GM12878 (cell line): ENCODE measurements around the gene MMP13. TPM values are rescaled to one million over a fixed set of nuclear protein-coding genes. Genes with fewer than 3 reads are reported as not detected.
A peak's percentile ranks its signal among the peaks of the same experiment; 100 is the strongest.

Experiments
- ATAC-seq: fragments of 200-7000 bp; cut with Tn5 transposase; 3 replicates; pipeline ENCODE4 v1.9.1; 2020; ENCODE audit warnings: mild to moderate bottlenecking, moderate library complexity
- BruUV-seq: library from RNA; stranded (reverse); fragments of 400-500 nt; replicated peaks from 2 replicates; lab custom pipeline; 2021; lab: Mats Ljungman, UMichigan
- CTCF ChIA-PET: fragments of 300-600 bp; sonication (Branson Sonifier 250); formaldehyde crosslinking; extraction: SDS; loops from one replicate; lab custom pipeline; 2021; ENCODE audit warnings: inconsistent platforms; lab: Yijun Ruan, JAX
- POLR2A ChIA-PET: fragments of 350-600 bp; formaldehyde crosslinking; extraction: SDS; loops from one replicate; lab custom pipeline; 2021; ENCODE audit warnings: inconsistent platforms; lab: Charles Lee
- RAD21 ChIA-PET: fragments of 300-600 bp; sonication (Branson Sonifier 250); formaldehyde crosslinking; loops from one replicate; lab custom pipeline; 2023; ENCODE audit warnings: antibody characterized with exemption; ENCODE audit not compliant: unreplicated experiment; lab: Charles Lee
- SMC1A ChIA-PET: fragments of 300-600 bp; sonication (Branson Sonifier 250); formaldehyde crosslinking; loops from one replicate; lab custom pipeline; 2023; ENCODE audit not compliant: unreplicated experiment, uncharacterized antibody; lab: Charles Lee
- DNase-seq: peaks from one replicate; pipeline ENCODE4 v3.0.0-alpha.2; 2011; ENCODE audit warnings: low read depth, low spot score
- FAIRE-seq: peaks from 3 replicates; lab custom pipeline; 2011; peaks lifted over from hg19 to GRCh38; lab: Jason Lieb, UNC
- H2AFZ ChIP-seq: 2 replicates; pipeline ENCODE4 v1.6.0; 2011; ENCODE audit warnings: low read depth, low read length, control low read depth; ENCODE audit not compliant: control insufficient read depth
- H3K27ac ChIP-seq: 2 replicates; pipeline ENCODE4 v1.5.1; 2011; ENCODE audit warnings: control low read depth; ENCODE audit not compliant: control insufficient read depth, insufficient read depth
- H3K27me3 ChIP-seq, 2 experiments: replicated peaks in 1 of 2; 2 replicates each; pipeline versions ENCODE4 v1.6.0 to v1.6.1; 2011; ENCODE audit warnings: low read length in 1 of 2; ENCODE audit not compliant: control insufficient read depth in 2 of 2, insufficient read depth in 2 of 2
- H3K36me3 ChIP-seq, 2 experiments: 2 replicates each; pipeline ENCODE4 v1.5.1; 2011; ENCODE audit warnings: low read length in 1 of 2; ENCODE audit not compliant: control insufficient read depth in 2 of 2, insufficient read depth in 2 of 2
- H3K4me1 ChIP-seq: 2 replicates; pipeline ENCODE4 v1.6.1; 2011; ENCODE audit warnings: mild to moderate bottlenecking, low read length, moderate library complexity, mixed read lengths; ENCODE audit not compliant: control insufficient read depth, insufficient read depth
- H3K4me2 ChIP-seq: 2 replicates; pipeline ENCODE4 v1.6.0; 2011; ENCODE audit warnings: control low read depth; ENCODE audit not compliant: control insufficient read depth, insufficient read depth
- H3K4me3 ChIP-seq: fragments of 200-600 bp; sonication (generic); 2 replicates; pipeline ENCODE4 v1.5.1; 2016
- H3K79me2 ChIP-seq: 2 replicates; pipeline ENCODE4 v1.6.0; 2011; ENCODE audit warnings: low read length; ENCODE audit not compliant: control insufficient read depth, insufficient read depth
- H3K9ac ChIP-seq: 2 replicates; pipeline ENCODE4 v1.8.0; 2011; ENCODE audit warnings: low read length, control low read depth, mixed read lengths; ENCODE audit not compliant: control insufficient read depth, insufficient read depth
- H3K9me3 ChIP-seq: replicated peaks from 3 replicates; pipeline ENCODE4 v1.5.1; 2011; ENCODE audit warnings: mild to moderate bottlenecking, low read length; ENCODE audit not compliant: control insufficient read depth, insufficient read depth
- H4K20me1 ChIP-seq: 2 replicates; pipeline ENCODE4 v1.6.0; 2011; ENCODE audit not compliant: control insufficient read depth, insufficient read depth
- HDGF ChIP-seq: fragments of 450-650 bp; IDR thresholded peaks from 2 replicates; pipeline ENCODE4 v1.6.1; 2016; ENCODE audit warnings: antibody characterized with exemption
- IRF4 ChIP-seq: IDR thresholded peaks from 2 replicates; pipeline ENCODE4 v1.6.1; 2011; ENCODE audit warnings: low read depth, low read length
- MTA3 ChIP-seq: IDR thresholded peaks from 2 replicates; pipeline ENCODE4 v1.6.1; 2012; ENCODE audit warnings: low read length, inconsistent platforms, borderline replicate concordance
- PAX5 ChIP-seq: IDR thresholded peaks from 2 replicates; pipeline ENCODE4 v1.6.1; 2011; ENCODE audit warnings: low read depth, low read length, borderline replicate concordance
- RAD21 ChIP-seq: IDR thresholded peaks from 2 replicates; pipeline ENCODE4 v1.6.1; 2011; ENCODE audit warnings: mild to moderate bottlenecking, low read depth, low read length, moderate library complexity; ENCODE audit not compliant: insufficient read depth
- RUNX3 ChIP-seq: IDR thresholded peaks from 2 replicates; pipeline ENCODE4 v1.6.1; 2012; ENCODE audit warnings: low read length, inconsistent platforms
- SMC3 ChIP-seq: IDR thresholded peaks from 2 replicates; pipeline ENCODE4 v1.6.1; 2011; ENCODE audit warnings: low read length, improper control_type of control experiment, borderline replicate concordance
- SPI1 ChIP-seq: IDR thresholded peaks from 2 replicates; pipeline ENCODE4 v1.6.1; 2011; ENCODE audit warnings: low read depth, mild to moderate bottlenecking, low read length, moderate library complexity, borderline replicate concordance; ENCODE audit not compliant: insufficient read depth
- SRF ChIP-seq, 2 experiments: IDR thresholded peaks; 2 replicates each; pipeline ENCODE4 v1.6.1; 2011; ENCODE audit warnings: low read depth in 2 of 2, low read length in 2 of 2, mild to moderate bottlenecking in 1 of 2, moderate library complexity in 1 of 2
- SUZ12 ChIP-seq: fragments of 200-600 bp; sonication (generic); IDR thresholded peaks from one replicate; pipeline ENCODE4 v1.6.1; 2018; ENCODE audit warnings: antibody characterized with exemption, mild to moderate bottlenecking; ENCODE audit not compliant: unreplicated experiment
- whole genome bisulfite sequencing: methylation state at CpG from one replicate; pipeline ENCODE4 v1.1.6; 2016; ENCODE audit warnings: low lambda C conversion rate; ENCODE audit not compliant: insufficient replicate concordance, insufficient coverage; ENCODE audit errors: missing lambda C conversion rate; 5-methylcytosine and 5-hydroxymethylcytosine counted together
- in situ Hi-C: fragments of 300-500 bp; cut with MboI; formaldehyde crosslinking; loops from 9 replicates; pipeline ENCODE4 v1.14.3; 2018; ENCODE audit warnings: mixed read lengths
- intact Hi-C: fragments of 100-400 bp; cut with micrococcal nuclease; formaldehyde crosslinking; loops from one replicate; pipeline ENCODE4 v1.14.2; 2022; ENCODE audit not compliant: unreplicated experiment
- polyA plus RNA-seq, 11 experiments: library from polyadenylated mRNA; depleted of rRNA in 4 of 11; unstranded in 6 of 11; stranded (reverse) in 5 of 11; fragments of >200 nt; fragmentation: Nextera tagmentation in 4 of 11; fragmentation: Illumina TruSeq in 1 of 11; extraction: Ambion mirVana in 4 of 11; extraction: Trizol in 1 of 11; gene quantifications; 1 replicate in 1 of 11; 2 replicates in 10 of 11; pipeline versions ENCODE4 v1.2.1 to v1.2.3, GENCODE V29; 2011 to 2016; ENCODE audit warnings: inconsistent platforms in 2 of 11, missing spikeins in 2 of 11, low read depth in 1 of 11
- total RNA-seq, 4 experiments: library from RNA; depleted of rRNA in 3 of 4; stranded (reverse); fragments of >200 nt in 3 of 4; fragmentation: Illumina TruSeq in 1 of 4; extraction: Trizol in 1 of 4; gene quantifications; 2 replicates each; pipeline versions ENCODE4 v1.2.1 to v1.2.3, GENCODE V29; 2013 to 2021
- TF ChIP-seq, protein P1 (sequence below), 3 experiments: IDR thresholded peaks in 2 of 3; conservative IDR thresholded peaks in 1 of 3; 2 replicates each; pipeline ENCODE4 v1.5.1; 2011; ENCODE audit warnings: low read depth in 3 of 3, low read length in 3 of 3, mild to moderate bottlenecking in 3 of 3, control low read depth in 2 of 3, moderate library complexity in 2 of 3, inconsistent platforms in 1 of 3, mixed read lengths in 1 of 3; ENCODE audit not compliant: control insufficient read depth in 2 of 3, insufficient read depth in 1 of 3; ENCODE audit errors: extremely low read depth in 1 of 3
- TF ChIP-seq, protein P2 (sequence below): fragments of 450-650 bp; IDR thresholded peaks from 2 replicates; pipeline ENCODE4 v1.6.1; 2017; ENCODE audit warnings: mild to moderate bottlenecking, low read depth, inconsistent platforms; ENCODE audit not compliant: poor library complexity, severe bottlenecking
- TF ChIP-seq, protein P3 (sequence below): fragments of 150-350 bp; IDR thresholded peaks from 2 replicates; pipeline ENCODE4 v1.6.1; 2014; ENCODE audit warnings: mild to moderate bottlenecking, low read depth, low read length

Gene MMP13
- total and polyA plus RNA-seq, 10 of the 15 experiments (the other 5 are each of a cell fraction or from before 2014, with no cell fraction given): 0.05 TPM; not detected in 9

DNA sequence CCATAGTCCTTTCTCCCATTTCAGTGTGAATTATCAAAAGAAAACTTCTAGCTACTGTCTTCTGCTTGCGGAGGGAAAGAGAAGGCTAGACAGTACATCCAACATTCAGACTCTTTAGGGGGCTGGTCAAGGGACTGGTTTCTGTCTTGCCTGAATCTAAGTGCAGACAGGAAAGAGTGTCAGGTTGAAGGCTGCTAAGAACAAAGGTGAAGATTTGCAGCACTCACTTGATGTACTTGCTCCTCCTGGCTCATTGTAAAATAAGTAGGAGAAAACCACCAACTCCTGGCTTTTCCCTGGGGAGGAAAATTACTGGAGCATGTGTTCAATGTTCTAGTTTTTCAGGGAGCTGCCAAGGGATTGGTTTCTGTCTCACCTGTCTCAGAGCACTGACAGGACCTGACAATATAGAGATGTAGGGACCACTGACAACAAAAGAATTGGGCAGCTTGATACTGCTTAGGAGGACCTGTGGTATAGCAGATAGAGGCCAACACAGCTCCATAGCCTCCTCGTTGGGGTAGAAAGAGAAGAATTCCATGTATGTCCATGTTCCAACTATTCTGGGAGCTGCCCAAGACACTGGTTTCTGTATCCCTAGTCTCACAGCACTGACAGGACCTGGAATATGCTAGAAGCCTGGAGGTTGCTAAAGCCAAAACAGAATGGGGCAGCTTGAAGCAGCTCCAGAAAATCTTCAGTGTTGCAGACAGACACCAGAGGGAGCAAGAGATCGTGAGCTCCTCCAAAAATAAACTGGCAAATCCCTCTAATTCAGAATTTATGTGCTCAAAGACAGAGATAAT is 41.1 kb downstream of the MMP13 start:
- peak; percentile 85 for ATAC-seq
- Histone ChIP-seq H3K4me1 (no peaks in the 10 kb centered on the region), H4K20me1 (no peaks in the 10 kb centered on the region), H3K9ac (no peak overlapping the region), H3K27ac (no peak overlapping the region)
- POLR2A ChIA-PET: interaction anchor here (1.1 to 2.1 kb wide), 5 partner anchors 11 to 33 kb away, joined by 3 to 10 read pairs (median 8); no protein-coding TSS in a partner anchor
- in situ Hi-C loops: no loop called here
- WGBS: 27% methylated on average over 3 of the region's 3 CpGs
- TF ChIP-seq, protein P1, sequence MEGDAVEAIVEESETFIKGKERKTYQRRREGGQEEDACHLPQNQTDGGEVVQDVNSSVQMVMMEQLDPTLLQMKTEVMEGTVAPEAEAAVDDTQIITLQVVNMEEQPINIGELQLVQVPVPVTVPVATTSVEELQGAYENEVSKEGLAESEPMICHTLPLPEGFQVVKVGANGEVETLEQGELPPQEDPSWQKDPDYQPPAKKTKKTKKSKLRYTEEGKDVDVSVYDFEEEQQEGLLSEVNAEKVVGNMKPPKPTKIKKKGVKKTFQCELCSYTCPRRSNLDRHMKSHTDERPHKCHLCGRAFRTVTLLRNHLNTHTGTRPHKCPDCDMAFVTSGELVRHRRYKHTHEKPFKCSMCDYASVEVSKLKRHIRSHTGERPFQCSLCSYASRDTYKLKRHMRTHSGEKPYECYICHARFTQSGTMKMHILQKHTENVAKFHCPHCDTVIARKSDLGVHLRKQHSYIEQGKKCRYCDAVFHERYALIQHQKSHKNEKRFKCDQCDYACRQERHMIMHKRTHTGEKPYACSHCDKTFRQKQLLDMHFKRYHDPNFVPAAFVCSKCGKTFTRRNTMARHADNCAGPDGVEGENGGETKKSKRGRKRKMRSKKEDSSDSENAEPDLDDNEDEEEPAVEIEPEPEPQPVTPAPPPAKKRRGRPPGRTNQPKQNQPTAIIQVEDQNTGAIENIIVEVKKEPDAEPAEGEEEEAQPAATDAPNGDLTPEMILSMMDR (IDR thresholded peaks at IDR 0.05 in 2 of 3, conservative IDR thresholded peaks at IDR 0.05 in 1 of 3; ENCODE audit: control insufficient read depth in 2 of 3, extremely low read depth in 1 of 3, insufficient read depth in 1 of 3, low read depth in 3 of 3, low read length in 3 of 3): peak; percentile 50 to 74 (median 64); a peak in 5 of 6 replicates
- TF ChIP-seq RUNX3 (no peak), SRF (IDR thresholded peaks at IDR 0.05; ENCODE audit: low read depth in 2 of 2, low read length in 2 of 2) (no peak), MTA3 (no peak), SMC3 (peak; percentile 81; the same call in 1 of the 2 replicates), PAX5 (no peak), SUZ12 (no peak), IRF4 (no peak), RAD21 (peak; percentile 51), HDGF (peak; percentile 26; the same call in 1 of the 2 replicates), SPI1 (no peak)
- TF ChIP-seq, protein P2, sequence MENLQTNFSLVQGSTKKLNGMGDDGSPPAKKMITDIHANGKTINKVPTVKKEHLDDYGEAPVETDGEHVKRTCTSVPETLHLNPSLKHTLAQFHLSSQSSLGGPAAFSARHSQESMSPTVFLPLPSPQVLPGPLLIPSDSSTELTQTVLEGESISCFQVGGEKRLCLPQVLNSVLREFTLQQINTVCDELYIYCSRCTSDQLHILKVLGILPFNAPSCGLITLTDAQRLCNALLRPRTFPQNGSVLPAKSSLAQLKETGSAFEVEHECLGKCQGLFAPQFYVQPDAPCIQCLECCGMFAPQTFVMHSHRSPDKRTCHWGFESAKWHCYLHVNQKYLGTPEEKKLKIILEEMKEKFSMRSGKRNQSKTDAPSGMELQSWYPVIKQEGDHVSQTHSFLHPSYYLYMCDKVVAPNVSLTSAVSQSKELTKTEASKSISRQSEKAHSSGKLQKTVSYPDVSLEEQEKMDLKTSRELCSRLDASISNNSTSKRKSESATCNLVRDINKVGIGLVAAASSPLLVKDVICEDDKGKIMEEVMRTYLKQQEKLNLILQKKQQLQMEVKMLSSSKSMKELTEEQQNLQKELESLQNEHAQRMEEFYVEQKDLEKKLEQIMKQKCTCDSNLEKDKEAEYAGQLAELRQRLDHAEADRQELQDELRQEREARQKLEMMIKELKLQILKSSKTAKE: no peak
- TF ChIP-seq, protein P3, sequence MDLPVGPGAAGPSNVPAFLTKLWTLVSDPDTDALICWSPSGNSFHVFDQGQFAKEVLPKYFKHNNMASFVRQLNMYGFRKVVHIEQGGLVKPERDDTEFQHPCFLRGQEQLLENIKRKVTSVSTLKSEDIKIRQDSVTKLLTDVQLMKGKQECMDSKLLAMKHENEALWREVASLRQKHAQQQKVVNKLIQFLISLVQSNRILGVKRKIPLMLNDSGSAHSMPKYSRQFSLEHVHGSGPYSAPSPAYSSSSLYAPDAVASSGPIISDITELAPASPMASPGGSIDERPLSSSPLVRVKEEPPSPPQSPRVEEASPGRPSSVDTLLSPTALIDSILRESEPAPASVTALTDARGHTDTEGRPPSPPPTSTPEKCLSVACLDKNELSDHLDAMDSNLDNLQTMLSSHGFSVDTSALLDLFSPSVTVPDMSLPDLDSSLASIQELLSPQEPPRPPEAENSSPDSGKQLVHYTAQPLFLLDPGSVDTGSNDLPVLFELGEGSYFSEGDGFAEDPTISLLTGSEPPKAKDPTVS: peak; percentile 68; the same call in 1 of the 2 replicates
- TF ChIP-seq, all 136 proteins: peak for 5
- SMC1A ChIA-PET: interaction anchor here (0.7 to 2.5 kb wide), 36 partner anchors 8 to 301 kb away, joined by 3 to 216 read pairs (median 6); partner anchors contain the start of genes MMP12 and MMP3
- Histone ChIP-seq H3K79me2 (no peaks in the 10 kb centered on the region), H3K9me3 (no peaks in the 10 kb centered on the region), H3K27me3 (peaks cover 0 to 2% of the 10 kb centered on the region in 2 experiments; a peak in 1 of 4 replicates), H3K4me2 (no peak overlapping the region), H2AFZ (no peak overlapping the region), H3K4me3 (no peak overlapping the region), H3K36me3 (no peaks in the 10 kb centered on the region)
- DNase-seq: no peak
- no peak for FAIRE-seq
- intact Hi-C loops: loop anchor here (1.0 to 2.0 kb wide), 2 partner anchors 27 to 140 kb away; no protein-coding TSS in a partner anchor
- no TSS peak for BruUV-seq
- CTCF ChIA-PET: interaction anchor here (0.7 to 6.5 kb wide), 43 partner anchors 9 to 601 kb away, joined by 3 to 334 read pairs (median 5); partner anchors contain the start of genes DCUN1D5, DYNC2H1, MMP12 and MMP3
- RAD21 ChIA-PET: interaction anchor here (0.8 to 3.2 kb wide), 29 partner anchors 9 to 683 kb away, joined by 3 to 110 read pairs (median 5); partner anchors contain the start of gene DCUN1D5
